Esophagus squamous epithelium (tissue), 4 donors: ENCODE data around the gene CIDEB.

ENCODE experiments used
- CTCF ChIP-seq, 6 experiments: fragments of 450-650 bp in 4 of 6; fragments of 200-600 bp in 2 of 6; sonication (generic) in 2 of 6; IDR thresholded peaks; one replicate each; pipeline ENCODE4 v1.5.1; 2016 to 2019; ENCODE audit warnings: antibody characterized with exemption in 6 of 6, mild to moderate bottlenecking in 4 of 6, moderate library complexity in 4 of 6
- POLR2A ChIP-seq, 4 donors: fragments of 450-650 bp; IDR thresholded peaks; one replicate each; pipeline ENCODE4 v1.6.1; 2017; ENCODE audit warnings: antibody characterized with exemption in 4 of 4, mild to moderate bottlenecking in 4 of 4, moderate library complexity in 3 of 4

DNA sequence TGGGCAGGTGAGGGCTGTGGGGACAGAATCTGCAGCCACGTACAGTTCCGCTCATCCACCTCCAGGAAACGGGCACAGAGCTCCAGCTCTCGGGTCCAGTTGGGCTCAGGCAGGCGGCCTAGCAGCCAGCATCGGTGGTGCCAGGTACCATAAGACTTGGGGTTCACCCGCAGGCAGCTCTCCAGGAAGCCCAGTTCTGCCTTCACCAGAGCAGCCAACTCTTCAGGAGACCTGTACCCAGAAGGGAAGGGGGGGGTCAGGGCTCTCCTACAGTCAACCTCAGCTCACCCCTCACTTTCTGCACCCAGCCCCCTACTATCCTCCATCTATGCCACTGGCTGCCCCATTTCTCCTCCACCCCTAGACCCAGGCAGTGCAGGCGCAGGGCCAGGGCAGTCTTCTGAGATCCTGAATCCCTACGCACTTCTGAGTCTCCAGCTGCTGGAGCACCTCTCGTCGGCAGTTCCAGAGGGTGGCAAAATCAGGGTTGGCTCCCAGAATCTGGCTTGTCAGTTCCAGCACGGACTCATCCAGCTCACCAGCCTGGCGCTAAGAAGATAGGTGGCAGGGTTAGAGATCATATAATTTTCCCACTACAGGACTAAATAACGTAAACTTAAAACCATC, 37.8 kb downstream of the CIDEB start:
- no peak for TF ChIP-seq CTCF (IDR thresholded peaks at IDR 0.05)
- no peak for TF ChIP-seq POLR2A (IDR thresholded peaks at IDR 0.05)
